ENCODE measurements around the gene DUSP16.

DUSP16 gene

GRCh38 chr12:12440784-12441428, 121.8 kb downstream of the DUSP16 start:
- no peak for DNase-seq (ENCODE audit: low read depth)

DNA sequence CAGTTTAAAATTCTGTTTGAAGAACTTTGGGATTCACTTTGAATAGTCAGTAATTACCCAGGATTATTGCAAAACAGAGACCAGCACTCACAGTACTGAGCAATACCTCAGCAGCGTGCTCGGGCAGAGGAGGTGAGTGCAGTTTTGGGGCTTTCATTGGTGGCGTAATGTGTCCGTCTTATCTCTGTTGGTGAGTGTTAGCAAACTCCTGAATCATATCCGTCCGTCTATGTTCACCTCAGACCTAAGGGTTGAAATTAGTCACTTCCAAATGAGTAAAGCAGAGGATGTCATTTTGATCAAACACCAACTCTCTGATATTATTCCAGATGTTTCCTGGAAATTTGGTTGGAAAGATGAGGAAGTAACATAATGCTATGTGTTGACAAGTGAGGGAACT, 123.0 kb downstream of the DUSP16 start:
- peak; percentile 35 for DNase-seq (ENCODE audit: low read depth)

DNA sequence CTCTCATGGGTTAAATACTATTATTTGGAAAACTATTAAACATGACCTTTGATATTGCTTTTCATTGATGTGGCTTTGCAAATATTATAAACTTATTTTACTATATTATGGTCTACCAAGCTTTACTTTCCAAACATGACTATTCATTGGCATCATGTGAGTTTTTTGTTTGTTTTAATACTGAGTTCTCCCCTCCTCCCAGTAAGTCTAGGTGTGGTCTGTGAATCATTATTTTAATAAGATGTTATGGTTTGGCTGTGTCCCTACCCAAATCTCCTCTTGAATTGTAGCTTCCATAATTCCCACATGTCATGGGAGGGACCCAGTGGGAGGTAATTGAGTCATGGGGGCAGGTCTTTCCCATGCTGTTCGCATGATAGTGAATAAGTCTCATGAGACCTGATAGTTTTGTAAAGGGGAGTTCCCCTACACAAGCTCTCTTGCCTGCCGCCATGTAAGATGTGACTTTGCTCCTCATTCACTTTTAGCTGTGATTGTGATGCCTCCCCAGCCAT, 125.8 kb downstream of the DUSP16 start:
- DNase-seq (ENCODE audit: low read depth): no peak

- no peak for DNase-seq (ENCODE audit: low read depth)
Observed at GRCh38 chr12:12433203-12433731, 129.4 kb downstream of the DUSP16 start.

GRCh38 chr12:12432364-12432763, 130.3 kb downstream of the DUSP16 start:
- no peak for DNase-seq (ENCODE audit: low read depth)

GRCh38 chr12:12428961-12429657, 133.6 kb downstream of the DUSP16 start:
- DNase-seq (ENCODE audit: low read depth): no peak

- DNase-seq (ENCODE audit: low read depth): no peak
Observed at GRCh38 chr12:12428047-12428446, 134.6 kb downstream of the DUSP16 start.

- no peak for DNase-seq (ENCODE audit: low read depth)
Observed at GRCh38 chr12:12427568-12427967, 135.1 kb downstream of the DUSP16 start.

- no peak for DNase-seq (ENCODE audit: low read depth)
Observed at GRCh38 chr12:12425616-12426015, 137.0 kb downstream of the DUSP16 start.

- no peak for DNase-seq (ENCODE audit: low read depth)
Observed at GRCh38 chr12:12425001-12425400, 137.7 kb downstream of the DUSP16 start.
